A549 (cell line): ENCODE results near the gene FTCD. TPM values are rescaled to one million over a fixed set of nuclear protein-coding genes. Genes with fewer than 3 reads are reported as not detected.

Experiments used
- ATAC-seq, 2 experiments: fragments of 200-7000 bp in 1 of 2; fragments of >200 bp in 1 of 2; cut with Nextera tagmentation in 1 of 2; cut with Tn5 transposase in 1 of 2; 3 replicates each; pipeline versions ENCODE4 v1.8.0 to v1.9.1; 2018 to 2020; ENCODE audit warnings: mild to moderate bottlenecking in 1 of 2, moderate library complexity in 1 of 2
- CTCF ChIA-PET: fragments of 300-600 bp; sonication (Branson Sonifier 250); formaldehyde crosslinking; extraction: SDS; loops from one replicate; lab custom pipeline; 2021; ENCODE audit warnings: antibody characterized with exemption, inconsistent platforms; lab: Yijun Ruan, JAX
- POLR2A ChIA-PET: fragments of 350-600 bp; formaldehyde crosslinking; extraction: SDS; loops from one replicate; lab custom pipeline; 2021; ENCODE audit warnings: antibody characterized with exemption, inconsistent platforms; lab: Yijun Ruan, JAX
- DNase-seq, 2 experiments: peaks; one replicate each; pipeline versions ENCODE4 v3.0.0 to v3.0.0-alpha.2; 2011 to 2016; ENCODE audit warnings: low read depth in 1 of 2, low spot score in 1 of 2
- FAIRE-seq: peaks from 2 replicates; lab custom pipeline; 2011; peaks lifted over from hg19 to GRCh38; lab: Jason Lieb, UNC
- H3K27ac ChIP-seq, 2 experiments: fragments of >200 bp; sonication (Bioruptor Twin); formaldehyde crosslinking; 3 replicates each; pipeline ENCODE4 v1.5.1; 2016 to 2017
- H3K4me1 ChIP-seq: fragments of >200 bp; sonication (Bioruptor Twin); formaldehyde crosslinking; 3 replicates; pipeline ENCODE4 v1.6.1; 2016
- H3K4me2 ChIP-seq: fragments of >200 bp; sonication (Bioruptor Twin); formaldehyde crosslinking; 3 replicates; pipeline ENCODE4 v1.6.1; 2016
- H3K4me3 ChIP-seq: fragments of >200 bp; sonication (Bioruptor Twin); formaldehyde crosslinking; 3 replicates; pipeline ENCODE4 v1.5.1; 2016
- H3K9me3 ChIP-seq: fragments of >200 bp; sonication (Bioruptor Twin); formaldehyde crosslinking; 3 replicates; pipeline ENCODE4 v1.6.1; 2016
- BHLHE40 ChIP-seq: IDR thresholded peaks from 2 replicates; pipeline ENCODE4 v1.6.1; 2012; ENCODE audit warnings: low read depth, low read length, inconsistent platforms
- CHD2 ChIP-seq: fragments of 150-350 bp; IDR thresholded peaks from 2 replicates; pipeline ENCODE4 v1.6.1; 2014; ENCODE audit warnings: low read length; ENCODE audit not compliant: partially characterized antibody
- ESRRA ChIP-seq: fragments of 150-350 bp; IDR thresholded peaks from 2 replicates; pipeline ENCODE4 v1.6.1; 2014; ENCODE audit warnings: mild to moderate bottlenecking, low read length, borderline replicate concordance
- FOSB ChIP-seq: fragments of 250-450 bp; sonication (Bioruptor Pico); IDR thresholded peaks from 2 replicates; pipeline ENCODE4 v1.5.0; 2020; ENCODE audit warnings: mild to moderate bottlenecking, moderate library complexity
- FOXS1 ChIP-seq: fragments of 250-450 bp; sonication (Bioruptor Pico); IDR thresholded peaks from 2 replicates; pipeline ENCODE4 v1.5.0; 2020; ENCODE audit warnings: mild to moderate bottlenecking, moderate library complexity
- HOXA7 ChIP-seq: fragments of 250-450 bp; sonication (Bioruptor Pico); IDR thresholded peaks from 2 replicates; pipeline ENCODE4 v1.5.0; 2020; ENCODE audit warnings: mild to moderate bottlenecking, moderate library complexity
- JUN ChIP-seq, 2 experiments: fragments of >200 bp; sonication (Bioruptor Twin); formaldehyde crosslinking; IDR thresholded peaks; 2 replicates in 1 of 2; 3 replicates in 1 of 2; pipeline ENCODE4 v1.6.1; 2016 to 2017
- KDM1A ChIP-seq: fragments of 200-600 bp; sonication (generic); IDR thresholded peaks from 2 replicates; pipeline ENCODE4 v1.6.1; 2016; ENCODE audit warnings: low read depth, mild to moderate bottlenecking
- KDM5A ChIP-seq: fragments of 200-600 bp; sonication (generic); IDR thresholded peaks from 2 replicates; pipeline ENCODE4 v1.6.1; 2016; ENCODE audit warnings: antibody characterized with exemption, mild to moderate bottlenecking
- MAFK ChIP-seq: fragments of 450-650 bp; IDR thresholded peaks from 2 replicates; pipeline ENCODE4 v1.6.1; 2014; ENCODE audit not compliant: partially characterized antibody
- NR3C1 ChIP-seq: fragments of >200 bp; sonication (Bioruptor Twin); formaldehyde crosslinking; IDR thresholded peaks from 3 replicates; pipeline ENCODE4 v1.6.1; 2017
- PHF8 ChIP-seq: fragments of 200-600 bp; sonication (generic); IDR thresholded peaks from 2 replicates; pipeline ENCODE4 v1.6.1; 2016; ENCODE audit warnings: low read depth, mild to moderate bottlenecking, antibody characterized with exemption, moderate library complexity, borderline replicate concordance
- POLR2A ChIP-seq: IDR thresholded peaks from 2 replicates; pipeline ENCODE4 v1.6.1; 2012; ENCODE audit warnings: mild to moderate bottlenecking, low read length
- POLR2AphosphoS2 ChIP-seq: conservative IDR thresholded peaks from 2 replicates; pipeline ENCODE4 v1.6.1; 2012; ENCODE audit warnings: low read length, improper control_type of control experiment, inconsistent platforms
- RAD21 ChIP-seq, 2 experiments: fragments of >200 bp in 1 of 2; sonication (Bioruptor Twin) in 1 of 2; formaldehyde crosslinking in 1 of 2; IDR thresholded peaks in 1 of 2; conservative IDR thresholded peaks in 1 of 2; 2 replicates in 1 of 2; 3 replicates in 1 of 2; pipeline ENCODE4 v1.6.1; 2012 to 2018; ENCODE audit warnings: inconsistent platforms in 1 of 2
- RFX5 ChIP-seq: fragments of 450-650 bp; IDR thresholded peaks from 2 replicates; pipeline ENCODE4 v1.7.1; 2014; ENCODE audit warnings: antibody characterized with exemption, mild to moderate bottlenecking, moderate library complexity
- RNF2 ChIP-seq: fragments of 200-600 bp; sonication (generic); IDR thresholded peaks from 2 replicates; pipeline ENCODE4 v1.6.1; 2016; ENCODE audit warnings: low read depth, mild to moderate bottlenecking, antibody characterized with exemption, moderate library complexity, borderline replicate concordance
- SREBF2 ChIP-seq: fragments of 450-650 bp; IDR thresholded peaks from 2 replicates; pipeline ENCODE4 v1.6.1; 2014; ENCODE audit warnings: mild to moderate bottlenecking, moderate library complexity
- WGBS: methylation state at CpG from one replicate; pipeline ENCODE4 v1.1.6; 2017; ENCODE audit errors: missing lambda C conversion rate; 5-methylcytosine and 5-hydroxymethylcytosine counted together
- polyA plus RNA-seq, 4 experiments: library from polyadenylated mRNA; depleted of rRNA in 3 of 4; stranded (reverse); fragments of >200 nt; fragmentation: RNase III in 1 of 4; extraction: RNeasy Plus Mini Kit Qiagen cat#74134 plus additional on column Dnase treatment in 1 of 4; gene quantifications; 2 replicates in 3 of 4; 3 replicates in 1 of 4; pipeline ENCODE4 v1.2.3, GENCODE V29; 2011 to 2017
- TF ChIP-seq, protein P1 (sequence below): fragments of >200 bp; sonication (Bioruptor Twin); formaldehyde crosslinking; IDR thresholded peaks from 3 replicates; pipeline ENCODE4 v1.5.1; 2016
- TF ChIP-seq, protein P2 (sequence below): fragments of 450-650 bp; IDR thresholded peaks from 2 replicates; pipeline ENCODE4 v1.6.1; 2014; ENCODE audit warnings: antibody characterized with exemption
- TF ChIP-seq, protein P3 (sequence below): fragments of 200-600 bp; sonication (generic); IDR thresholded peaks from 2 replicates; pipeline ENCODE4 v1.6.1; 2016; ENCODE audit warnings: antibody characterized with exemption, mild to moderate bottlenecking, moderate library complexity
- TF ChIP-seq, protein P4 (sequence below): IDR thresholded peaks from 2 replicates; pipeline ENCODE4 v1.6.1; 2012

Gene FTCD
- polyA plus RNA-seq, 2 of the 4 experiments (the other 2 are of a cell fraction): not detected

DNA sequence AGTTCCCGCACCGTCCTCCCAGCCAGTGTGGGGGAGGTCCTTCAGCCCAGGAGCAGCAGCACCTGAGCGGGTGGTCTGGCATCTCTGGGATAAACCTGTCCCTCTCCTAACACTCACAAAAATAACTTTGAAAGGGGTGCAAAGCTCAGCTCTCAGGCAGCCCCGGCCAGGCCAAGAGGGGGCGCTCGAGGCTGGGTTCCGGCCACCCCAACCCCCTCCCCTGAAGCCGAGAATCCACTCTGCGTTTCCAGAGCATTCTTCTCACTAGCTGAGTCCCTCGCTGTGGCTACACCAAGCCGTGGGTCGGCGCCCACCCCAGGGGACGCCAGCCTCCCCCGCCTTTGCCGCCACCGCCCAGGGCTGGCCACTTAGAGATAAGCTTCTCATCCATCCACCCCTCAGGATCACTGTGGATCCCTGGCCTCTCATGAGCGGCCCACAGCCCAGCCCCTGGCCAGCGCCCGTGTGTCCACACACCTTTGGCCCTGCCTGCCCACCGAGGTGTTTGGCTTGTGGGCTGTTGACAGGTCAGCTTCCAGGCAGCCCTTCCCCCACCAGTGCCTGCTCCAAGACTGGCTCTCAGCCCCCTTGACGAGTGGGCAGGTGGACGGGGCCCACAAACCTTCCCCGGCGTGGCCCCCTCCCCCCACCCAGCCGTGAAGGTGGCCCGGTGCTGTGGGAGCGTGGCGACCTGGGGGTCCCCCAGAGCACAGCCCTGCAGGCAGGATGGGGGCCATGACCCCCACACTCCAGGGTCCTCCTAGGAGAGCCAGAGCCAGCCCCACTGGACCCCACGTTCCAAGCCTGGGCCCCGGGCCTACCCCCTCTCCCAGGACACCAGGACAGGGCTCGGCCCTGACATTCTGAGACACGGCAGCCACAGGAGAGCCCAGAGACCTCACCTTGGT lies 1.9 kb downstream of the FTCD start:
- POLR2A ChIA-PET: no interaction called here
- TF ChIP-seq RAD21 (conservative IDR thresholded peaks at IDR 0.05 in 1 of 2, IDR thresholded peaks at IDR 0.05 in 1 of 2) (peak; percentile 30 to 37; a peak in 3 of 5 replicates), CHD2 (no peak)
- TF ChIP-seq, protein P1, sequence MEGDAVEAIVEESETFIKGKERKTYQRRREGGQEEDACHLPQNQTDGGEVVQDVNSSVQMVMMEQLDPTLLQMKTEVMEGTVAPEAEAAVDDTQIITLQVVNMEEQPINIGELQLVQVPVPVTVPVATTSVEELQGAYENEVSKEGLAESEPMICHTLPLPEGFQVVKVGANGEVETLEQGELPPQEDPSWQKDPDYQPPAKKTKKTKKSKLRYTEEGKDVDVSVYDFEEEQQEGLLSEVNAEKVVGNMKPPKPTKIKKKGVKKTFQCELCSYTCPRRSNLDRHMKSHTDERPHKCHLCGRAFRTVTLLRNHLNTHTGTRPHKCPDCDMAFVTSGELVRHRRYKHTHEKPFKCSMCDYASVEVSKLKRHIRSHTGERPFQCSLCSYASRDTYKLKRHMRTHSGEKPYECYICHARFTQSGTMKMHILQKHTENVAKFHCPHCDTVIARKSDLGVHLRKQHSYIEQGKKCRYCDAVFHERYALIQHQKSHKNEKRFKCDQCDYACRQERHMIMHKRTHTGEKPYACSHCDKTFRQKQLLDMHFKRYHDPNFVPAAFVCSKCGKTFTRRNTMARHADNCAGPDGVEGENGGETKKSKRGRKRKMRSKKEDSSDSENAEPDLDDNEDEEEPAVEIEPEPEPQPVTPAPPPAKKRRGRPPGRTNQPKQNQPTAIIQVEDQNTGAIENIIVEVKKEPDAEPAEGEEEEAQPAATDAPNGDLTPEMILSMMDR: peak; percentile 45; the same call in 2 of the 3 replicates
- TF ChIP-seq, all 56 proteins: peak for 2
- WGBS: 28% methylated on average over 13 of the region's 33 CpGs
- ATAC-seq (peak; percentile 64 to 89), FAIRE-seq (no peak), DNase-seq (peak in 1 of 2 experiments; percentile 43)
- H3K9me3 ChIP-seq: no peaks in the 10 kb centered on the region
- H3K4me2 ChIP-seq: peak overlapping the region; percentile 49; the same call in 2 of the 3 replicates
- no peaks in the 10 kb centered on the region for H3K4me1 ChIP-seq
- CTCF ChIA-PET: interaction anchor here (0.6 to 5.2 kb wide), 17 partner anchors 8 to 183 kb away, joined by 3 to 34 read pairs (median 3); partner anchors contain the start of gene COL6A2
- H3K4me3 ChIP-seq: no peak overlapping the region
- peak overlapping the region; percentile 38 to 75; a peak in 3 of 6 replicates for H3K27ac ChIP-seq

DNA sequence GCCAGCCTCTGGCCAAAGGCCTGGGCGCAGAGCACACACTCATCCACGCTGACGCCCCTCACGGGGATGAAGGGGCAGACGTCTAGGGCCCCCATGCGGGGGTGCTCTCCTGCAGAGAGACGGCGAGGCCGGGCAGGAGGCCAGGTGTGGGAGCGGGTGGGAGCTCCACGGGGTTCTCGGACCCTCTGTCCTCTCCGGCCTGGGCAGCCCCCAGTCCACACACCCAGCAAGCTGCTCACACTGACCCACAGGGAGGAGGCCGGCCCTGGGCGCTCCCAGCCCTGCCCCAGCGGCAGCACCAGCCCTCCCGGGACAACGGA lies 2.5 kb downstream of the FTCD start:
- CTCF ChIA-PET: interaction anchor here (0.7 to 5.2 kb wide), 13 partner anchors 9 to 182 kb away, joined by 3 to 34 read pairs (median 3); partner anchors contain the start of gene COL6A2
- TF ChIP-seq HOXA7 (no peak), KDM1A (no peak), POLR2A (no peak), FOSB (CRISPR knock-in tag) (no peak), RFX5 (no peak), SREBF2 (no peak), JUN (IDR thresholded peaks at IDR 0.05) (no peak), RNF2 (no peak), MAFK (no peak), ESRRA (no peak), FOXS1 (CRISPR knock-in tag) (no peak), POLR2AphosphoS2 (no peak), PHF8 (no peak), NR3C1 (no peak), KDM5A (no peak), BHLHE40 (no peak)
- TF ChIP-seq, protein P2, sequence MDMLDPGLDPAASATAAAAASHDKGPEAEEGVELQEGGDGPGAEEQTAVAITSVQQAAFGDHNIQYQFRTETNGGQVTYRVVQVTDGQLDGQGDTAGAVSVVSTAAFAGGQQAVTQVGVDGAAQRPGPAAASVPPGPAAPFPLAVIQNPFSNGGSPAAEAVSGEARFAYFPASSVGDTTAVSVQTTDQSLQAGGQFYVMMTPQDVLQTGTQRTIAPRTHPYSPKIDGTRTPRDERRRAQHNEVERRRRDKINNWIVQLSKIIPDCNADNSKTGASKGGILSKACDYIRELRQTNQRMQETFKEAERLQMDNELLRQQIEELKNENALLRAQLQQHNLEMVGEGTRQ: no peak
- TF ChIP-seq, protein P3, sequence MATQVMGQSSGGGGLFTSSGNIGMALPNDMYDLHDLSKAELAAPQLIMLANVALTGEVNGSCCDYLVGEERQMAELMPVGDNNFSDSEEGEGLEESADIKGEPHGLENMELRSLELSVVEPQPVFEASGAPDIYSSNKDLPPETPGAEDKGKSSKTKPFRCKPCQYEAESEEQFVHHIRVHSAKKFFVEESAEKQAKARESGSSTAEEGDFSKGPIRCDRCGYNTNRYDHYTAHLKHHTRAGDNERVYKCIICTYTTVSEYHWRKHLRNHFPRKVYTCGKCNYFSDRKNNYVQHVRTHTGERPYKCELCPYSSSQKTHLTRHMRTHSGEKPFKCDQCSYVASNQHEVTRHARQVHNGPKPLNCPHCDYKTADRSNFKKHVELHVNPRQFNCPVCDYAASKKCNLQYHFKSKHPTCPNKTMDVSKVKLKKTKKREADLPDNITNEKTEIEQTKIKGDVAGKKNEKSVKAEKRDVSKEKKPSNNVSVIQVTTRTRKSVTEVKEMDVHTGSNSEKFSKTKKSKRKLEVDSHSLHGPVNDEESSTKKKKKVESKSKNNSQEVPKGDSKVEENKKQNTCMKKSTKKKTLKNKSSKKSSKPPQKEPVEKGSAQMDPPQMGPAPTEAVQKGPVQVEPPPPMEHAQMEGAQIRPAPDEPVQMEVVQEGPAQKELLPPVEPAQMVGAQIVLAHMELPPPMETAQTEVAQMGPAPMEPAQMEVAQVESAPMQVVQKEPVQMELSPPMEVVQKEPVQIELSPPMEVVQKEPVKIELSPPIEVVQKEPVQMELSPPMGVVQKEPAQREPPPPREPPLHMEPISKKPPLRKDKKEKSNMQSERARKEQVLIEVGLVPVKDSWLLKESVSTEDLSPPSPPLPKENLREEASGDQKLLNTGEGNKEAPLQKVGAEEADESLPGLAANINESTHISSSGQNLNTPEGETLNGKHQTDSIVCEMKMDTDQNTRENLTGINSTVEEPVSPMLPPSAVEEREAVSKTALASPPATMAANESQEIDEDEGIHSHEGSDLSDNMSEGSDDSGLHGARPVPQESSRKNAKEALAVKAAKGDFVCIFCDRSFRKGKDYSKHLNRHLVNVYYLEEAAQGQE: no peak
- TF ChIP-seq, protein P4, sequence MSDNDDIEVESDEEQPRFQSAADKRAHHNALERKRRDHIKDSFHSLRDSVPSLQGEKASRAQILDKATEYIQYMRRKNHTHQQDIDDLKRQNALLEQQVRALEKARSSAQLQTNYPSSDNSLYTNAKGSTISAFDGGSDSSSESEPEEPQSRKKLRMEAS: no peak
- POLR2A ChIA-PET: no interaction called here
- FAIRE-seq (no peak), ATAC-seq (peak in 1 of 2 experiments; percentile 57; a peak in 3 of 6 replicates), DNase-seq (no peak)
- H3K4me3 ChIP-seq: no peak overlapping the region
- 60% methylated on average over 1 of the region's 18 CpGs for WGBS
- no peaks in the 10 kb centered on the region for H3K9me3 ChIP-seq
- H3K4me1 ChIP-seq: no peaks in the 10 kb centered on the region
- H3K27ac ChIP-seq: peak overlapping the region in 1 of 2 experiments; percentile 75; a peak in 1 of 6 replicates
- H3K4me2 ChIP-seq: no peak overlapping the region
